ENCODE data around the gene PKP4. TPM values are rescaled to one million over a fixed set of nuclear protein-coding genes. Genes with fewer than 3 reads are reported as not detected.

PKP4 gene
- total RNA-seq, 1 experiment from 2014 or later: 52.0 TPM

- H3K4me1 Mint-ChIP-seq: peaks cover 8 to 29% of the 10 kb centered on the region in 2 experiments
- H2BK120ac ChIP-seq (ENCODE audit: low read depth, low read length, poor library complexity, severe bottlenecking): no peak overlapping the region
- no peak overlapping the region for H3K4me3 Mint-ChIP-seq
Measured at GRCh38 chr2:158481116-158481515, 24.4 kb downstream of the PKP4 start.

More at GRCh38 chr2:158481116-158481515, 24.4 kb downstream of the PKP4 start:
- Histone ChIP-seq H3K23ac (ENCODE audit: insufficient read length, low read depth, low read length) (no peak overlapping the region), H4K8ac (replicated peaks; ENCODE audit: insufficient read length, low read depth, low read length) (no peak overlapping the region), H3K18ac (ENCODE audit: insufficient read length, low read depth, low read length) (no peak overlapping the region), H2BK5ac (ENCODE audit: insufficient read length, low read length) (no peak overlapping the region), H3K9ac (ENCODE audit: extremely low read depth, insufficient read length, low read length) (no peak overlapping the region), H3K79me2 (ENCODE audit: insufficient read depth, low read length) (peaks cover 13% of the 10 kb centered on the region; the same call in 1 of the 2 replicates), H2AFZ (ENCODE audit: low read length) (no peak overlapping the region), H4K20me1 (ENCODE audit: control insufficient read depth, insufficient read depth, insufficient read length) (no peaks in the 10 kb centered on the region), H3K4me1 (ENCODE audit: insufficient read depth, low read length) (no peaks in the 10 kb centered on the region; the same call in 1 of the 2 replicates), H3K56ac (ENCODE audit: insufficient read length, low read depth, low read length) (no peak overlapping the region), H3K4ac (ENCODE audit: low read depth, low read length) (no peak overlapping the region), H4K5ac (ENCODE audit: insufficient read length, low read depth, low read length) (no peak overlapping the region), H4K91ac (ENCODE audit: insufficient read length, low read depth, low read length) (no peak overlapping the region), H3K27me3 (ENCODE audit: insufficient read depth, low read length) (no peaks in the 10 kb centered on the region), H3K14ac (ENCODE audit: insufficient read depth, low read length) (no peak overlapping the region), H2AK5ac (ENCODE audit: insufficient read length, low read length) (no peak overlapping the region), H3T11ph (ENCODE audit: low read length) (no peak overlapping the region), H3K9me3 (ENCODE audit: control insufficient read depth, low read depth, low read length) (no peaks in the 10 kb centered on the region), H3K79me1 (ENCODE audit: insufficient read depth, low read depth, low read length, poor library complexity, severe bottlenecking) (peaks cover 6% of the 10 kb centered on the region), H3K27ac (ENCODE audit: insufficient read length, low read depth, low read length) (no peak overlapping the region), H2BK12ac (ENCODE audit: insufficient read length, low read depth, low read length) (no peak overlapping the region), H3K4me2 (ENCODE audit: insufficient read depth, insufficient read length, low read length) (no peak overlapping the region), H3K23me2 (ENCODE audit: insufficient read length, low read depth, low read length, poor library complexity, severe bottlenecking) (no peaks in the 10 kb centered on the region), H2BK20ac (ENCODE audit: low read depth, low read length, poor library complexity, severe bottlenecking) (no peak overlapping the region), H2BK15ac (ENCODE audit: low read depth, low read length) (no peak overlapping the region)
- WGBS (ENCODE audit: extremely low coverage, insufficient read length, low lambda C conversion rate): no CpG with 5 or more reads among the region's 1 CpG
- Mint-ChIP-seq H3K27ac (no peak overlapping the region), H3K9me3 (peaks cover 0 to 3% of the 10 kb centered on the region in 2 experiments; a peak in 1 of 5 replicates), H3K36me3 (ENCODE audit: insufficient read depth in 1 of 3, low read depth in 3 of 3) (peaks cover 0 to 7% (median 5%) of the 10 kb centered on the region in 3 experiments; a peak in 4 of 7 replicates), H3K27me3 (ENCODE audit: low read depth) (no peaks in the 10 kb centered on the region)
- no peak for TF ChIP-seq CTCF (conservative IDR thresholded peaks at IDR 0.05)
- no peak for DNase-seq
